22Rv1 (cell line): ENCODE results near the gene MBNL2.

ENCODE experiments used
- ZFX ChIP-seq: fragments of 450-650 bp; IDR thresholded peaks from 2 replicates; pipeline ENCODE4 v1.6.1; 2017; ENCODE audit warnings: antibody characterized with exemption, borderline replicate concordance
- TF ChIP-seq, protein P1 (sequence below): fragments of 450-650 bp; IDR thresholded peaks from 2 replicates; pipeline ENCODE4 v1.5.1; 2017; ENCODE audit warnings: mild to moderate bottlenecking

DNA sequence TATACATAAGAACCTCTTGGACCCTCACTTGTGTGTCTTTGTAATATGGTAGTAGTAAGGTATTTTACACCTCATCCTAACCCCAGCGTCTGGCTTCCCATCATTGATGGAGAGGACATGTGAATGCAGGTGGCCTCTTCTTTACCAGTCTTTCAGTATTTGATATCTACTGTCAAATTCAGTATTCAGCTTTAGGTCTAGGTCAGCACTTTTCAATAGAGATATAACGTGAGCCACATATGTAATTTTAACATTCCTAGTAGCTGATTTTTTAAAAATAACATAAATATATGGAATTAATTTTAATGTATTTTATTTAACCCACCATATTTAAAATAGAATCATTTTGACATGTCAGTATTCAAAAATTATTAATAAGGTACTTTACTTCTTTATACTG lies 214.7 kb downstream of the MBNL2 start:
- TF ChIP-seq, protein P1, sequence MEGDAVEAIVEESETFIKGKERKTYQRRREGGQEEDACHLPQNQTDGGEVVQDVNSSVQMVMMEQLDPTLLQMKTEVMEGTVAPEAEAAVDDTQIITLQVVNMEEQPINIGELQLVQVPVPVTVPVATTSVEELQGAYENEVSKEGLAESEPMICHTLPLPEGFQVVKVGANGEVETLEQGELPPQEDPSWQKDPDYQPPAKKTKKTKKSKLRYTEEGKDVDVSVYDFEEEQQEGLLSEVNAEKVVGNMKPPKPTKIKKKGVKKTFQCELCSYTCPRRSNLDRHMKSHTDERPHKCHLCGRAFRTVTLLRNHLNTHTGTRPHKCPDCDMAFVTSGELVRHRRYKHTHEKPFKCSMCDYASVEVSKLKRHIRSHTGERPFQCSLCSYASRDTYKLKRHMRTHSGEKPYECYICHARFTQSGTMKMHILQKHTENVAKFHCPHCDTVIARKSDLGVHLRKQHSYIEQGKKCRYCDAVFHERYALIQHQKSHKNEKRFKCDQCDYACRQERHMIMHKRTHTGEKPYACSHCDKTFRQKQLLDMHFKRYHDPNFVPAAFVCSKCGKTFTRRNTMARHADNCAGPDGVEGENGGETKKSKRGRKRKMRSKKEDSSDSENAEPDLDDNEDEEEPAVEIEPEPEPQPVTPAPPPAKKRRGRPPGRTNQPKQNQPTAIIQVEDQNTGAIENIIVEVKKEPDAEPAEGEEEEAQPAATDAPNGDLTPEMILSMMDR = no peak
- no peak for TF ChIP-seq ZFX
